ENCODE data around the gene MAD1L1.

MAD1L1 gene

DNA sequence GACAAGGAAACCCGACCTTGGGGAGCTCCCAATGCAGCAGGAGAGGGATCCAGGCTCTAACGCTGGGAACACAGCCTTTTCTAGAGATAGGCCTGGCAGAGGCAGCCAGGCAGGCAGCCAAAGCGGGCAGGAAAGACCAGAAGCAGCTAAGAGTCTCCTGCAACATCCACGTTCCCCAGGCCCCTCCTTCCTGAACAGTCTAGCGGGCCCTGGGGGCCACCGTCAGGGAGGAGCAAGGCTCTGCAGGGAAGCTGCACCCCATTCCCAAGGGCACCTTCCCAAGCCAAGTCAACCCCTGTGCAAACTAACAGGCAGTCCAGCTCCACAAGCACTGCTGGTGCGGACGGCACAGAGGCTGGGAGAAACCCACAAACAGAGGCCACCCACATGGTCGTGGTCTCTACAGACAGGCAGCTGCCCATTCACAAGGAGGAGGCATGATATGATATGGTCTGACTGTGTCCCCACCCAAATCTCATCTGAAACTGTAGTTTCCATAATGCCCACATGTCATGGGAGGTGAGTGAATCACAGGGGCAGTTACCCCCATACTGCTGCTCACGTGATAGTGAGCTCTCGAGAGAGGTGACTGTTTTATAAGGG, 115.7 kb downstream of the MAD1L1 start:
- DNase-seq (ENCODE audit: low read depth) = no peak

- no peak for DNase-seq (ENCODE audit: low read depth)
These were observed 116.3 kb downstream of the MAD1L1 start for GRCh38 chr7:2116448-2116810.

GRCh38 chr7:2115760-2116447, 116.8 kb downstream of the MAD1L1 start:
- no peak for DNase-seq (ENCODE audit: low read depth)

- no peak for DNase-seq (ENCODE audit: low read depth)
These were observed 117.6 kb downstream of the MAD1L1 start for GRCh38 chr7:2114926-2115759.

- no peak for DNase-seq (ENCODE audit: low read depth)
These were observed 118.7 kb downstream of the MAD1L1 start for GRCh38 chr7:2114052-2114451.

DNA sequence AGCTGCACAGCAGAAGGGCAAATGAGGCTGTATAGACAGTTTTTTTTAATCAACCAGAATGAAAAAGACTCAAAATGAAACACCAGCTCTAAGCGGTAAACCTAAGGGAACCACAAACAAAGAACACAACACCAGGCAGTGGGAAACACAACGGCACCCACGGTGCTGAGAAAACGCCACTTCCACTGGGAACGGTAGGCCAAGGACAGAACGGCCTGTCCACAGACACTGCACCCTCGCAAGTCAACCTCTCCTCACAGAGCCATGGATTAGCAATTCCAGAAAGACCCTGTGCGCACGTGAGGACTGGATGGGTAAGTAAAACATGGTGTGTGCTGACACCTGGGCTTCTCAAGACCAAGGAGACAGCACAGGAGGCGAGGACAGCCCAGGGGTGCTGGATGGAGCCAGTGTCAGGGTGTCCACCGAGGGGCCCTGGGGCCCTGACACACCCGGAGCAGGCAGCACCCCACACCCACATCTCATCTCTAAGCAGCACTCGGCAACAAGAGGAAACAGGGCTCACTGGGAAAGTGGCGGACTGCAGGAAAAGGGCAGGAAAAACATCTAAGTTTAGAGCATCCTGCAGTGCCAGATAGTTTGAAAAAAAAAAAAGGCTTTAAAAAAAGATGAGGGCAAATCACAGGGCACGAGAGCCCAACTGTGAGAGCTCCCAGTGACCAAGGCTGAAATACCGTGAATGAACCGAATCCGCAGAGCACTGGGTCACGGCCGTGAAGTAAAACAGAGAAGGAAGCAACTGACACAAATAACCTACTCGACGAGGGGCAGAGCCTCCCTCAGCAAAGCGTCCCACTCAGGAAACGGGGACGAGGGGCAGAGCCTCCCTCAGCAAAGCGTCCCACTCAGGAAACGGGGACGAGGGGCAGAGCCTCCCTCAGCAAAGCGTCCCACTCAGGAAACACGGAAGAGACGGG, 120.2 kb downstream of the MAD1L1 start:
- no peak for DNase-seq (ENCODE audit: low read depth)

GRCh38 chr7:2111568-2111967, 121.2 kb downstream of the MAD1L1 start:
- no peak for DNase-seq (ENCODE audit: low read depth)

DNA sequence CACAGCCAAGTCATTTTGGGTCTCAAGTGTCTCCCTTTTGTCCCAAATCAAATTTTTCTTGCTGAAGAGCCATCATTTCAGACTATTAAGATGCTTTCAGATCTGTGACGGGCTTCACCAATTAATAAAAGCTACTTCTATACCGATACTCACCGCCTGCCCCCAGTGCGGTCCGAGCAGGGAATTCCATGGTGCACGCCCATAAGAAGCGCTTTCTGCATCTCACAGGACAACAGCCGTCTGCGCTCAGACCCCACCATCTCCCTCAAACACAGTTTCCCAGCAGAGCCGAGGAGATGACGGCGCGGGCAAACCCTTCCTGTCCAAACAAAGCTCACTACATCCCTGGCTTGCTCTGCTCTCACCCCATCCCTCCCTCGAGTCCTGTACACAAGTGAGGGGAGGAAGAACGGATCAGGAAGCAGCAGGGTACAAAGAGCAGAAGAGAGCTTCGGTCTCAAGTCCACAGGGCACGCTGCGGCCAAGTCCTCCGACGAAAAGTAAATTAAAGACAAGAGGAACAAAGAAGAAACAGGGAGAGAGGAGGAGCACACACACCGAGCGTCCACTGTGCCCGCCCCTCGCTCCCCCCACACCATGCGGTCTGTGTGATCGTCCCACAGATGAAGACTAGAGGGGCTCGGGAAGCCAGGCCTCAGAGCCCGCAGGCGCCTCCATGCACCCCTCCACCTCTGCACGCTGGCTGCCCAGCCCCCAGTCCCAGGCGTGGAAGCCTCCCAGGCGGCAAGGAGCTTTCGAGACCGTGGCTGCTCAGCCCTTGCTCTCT, 121.9 kb downstream of the MAD1L1 start:
- DNase-seq (ENCODE audit: low read depth) = no peak

- peak; percentile 64 for DNase-seq (ENCODE audit: low read depth)
These were observed 122.7 kb downstream of the MAD1L1 start for GRCh38 chr7:2109936-2110609.

- DNase-seq (ENCODE audit: low read depth) = no peak
These were observed 123.4 kb downstream of the MAD1L1 start for GRCh38 chr7:2109251-2109872.

GRCh38 chr7:2108501-2109250, 124.1 kb downstream of the MAD1L1 start:
- DNase-seq (ENCODE audit: low read depth) = no peak

- no peak for DNase-seq (ENCODE audit: low read depth)
These were observed 124.7 kb downstream of the MAD1L1 start for GRCh38 chr7:2108071-2108455.

- DNase-seq (ENCODE audit: low read depth) = no peak
These were observed 125.2 kb downstream of the MAD1L1 start for GRCh38 chr7:2107386-2108070.

GRCh38 chr7:2106924-2107323, 125.8 kb downstream of the MAD1L1 start:
- DNase-seq (ENCODE audit: low read depth) = no peak

DNA sequence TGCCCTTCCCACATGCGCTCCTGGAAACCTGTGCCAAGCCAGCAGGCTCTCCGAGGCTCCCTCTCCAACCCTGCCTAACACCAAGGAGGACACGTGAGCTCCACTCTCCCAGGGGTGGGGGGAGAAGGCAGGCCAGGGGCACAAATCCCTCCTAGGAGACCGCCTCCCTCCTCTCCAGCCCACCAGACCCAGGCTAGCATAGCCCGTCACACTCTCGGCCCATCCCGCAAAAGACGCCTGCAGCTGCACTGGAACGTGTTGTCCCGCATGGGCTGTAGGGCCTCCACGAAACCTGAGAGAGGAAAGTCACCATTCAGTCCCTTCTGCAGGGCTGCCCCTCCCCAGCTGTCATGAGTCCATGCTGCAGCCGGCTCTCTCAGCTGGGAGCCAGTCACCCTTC, 126.3 kb downstream of the MAD1L1 start:
- no peak for DNase-seq (ENCODE audit: low read depth)

- DNase-seq (ENCODE audit: low read depth) = no peak
These were observed 126.8 kb downstream of the MAD1L1 start for GRCh38 chr7:2105917-2106316.

DNA sequence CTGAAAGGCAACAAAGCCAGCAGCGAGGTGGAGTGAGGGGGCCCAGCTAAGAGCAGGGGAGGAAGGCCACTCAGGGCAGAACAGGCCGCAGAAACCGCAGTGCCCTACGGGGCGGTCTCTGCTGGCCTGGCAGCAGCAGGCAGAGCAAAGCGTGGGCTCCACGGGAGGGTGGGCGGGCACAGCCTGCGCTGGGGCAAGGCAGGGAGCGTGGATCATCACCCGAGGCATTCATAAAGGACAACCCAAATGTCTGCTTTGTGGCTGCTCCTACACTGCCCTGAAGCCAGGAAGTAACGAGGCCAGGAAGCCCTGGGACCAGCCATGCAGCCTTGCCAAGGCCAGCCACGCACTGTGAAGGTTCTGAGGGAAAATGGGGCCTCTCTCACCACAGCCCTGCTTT, 127.5 kb downstream of the MAD1L1 start:
- DNase-seq (ENCODE audit: low read depth) = no peak

DNA sequence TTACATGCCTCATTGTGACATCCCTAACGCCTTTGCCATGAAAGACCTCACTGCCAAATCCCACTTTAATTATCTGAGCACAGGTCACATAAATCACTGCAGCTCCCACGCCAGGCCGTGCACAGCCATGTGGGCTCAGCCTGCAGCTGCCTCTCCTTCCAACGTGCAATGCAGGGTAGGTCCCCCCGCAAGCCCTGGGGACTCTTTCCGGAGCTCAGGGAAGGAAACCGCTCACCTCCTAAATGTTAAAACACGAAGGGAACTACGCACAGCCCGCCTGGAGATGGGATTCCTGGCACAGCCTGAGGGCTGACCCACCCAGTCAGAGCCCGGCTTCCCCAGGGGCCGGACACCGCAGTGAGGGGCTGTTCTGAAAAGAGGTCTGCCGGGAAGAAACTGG, 128.0 kb downstream of the MAD1L1 start:
- DNase-seq (ENCODE audit: low read depth) = no peak
